H1 (cell line): ENCODE results near the gene KANSL2.
"Not testable (repeated sequence)": the region's sequence is repeated elsewhere in the genome, so short reads cannot be mapped to it uniquely, and the experiment has no call there.

Source experiments
- CEBPB ChIP-seq: IDR thresholded peaks from 2 replicates; pipeline ENCODE4 v1.6.1; 2012; ENCODE audit warnings: low read depth, low read length
- EP300 ChIP-seq, 2 experiments: IDR thresholded peaks; 1 replicate in 1 of 2; 2 replicates in 1 of 2; pipeline ENCODE4 v1.6.1; 2011 to 2012; ENCODE audit warnings: low read depth in 2 of 2, low read length in 2 of 2, mild to moderate bottlenecking in 2 of 2, borderline replicate concordance in 1 of 2, inconsistent platforms in 1 of 2, moderate library complexity in 1 of 2
- EZH2 ChIP-seq: fragments of 200-600 bp; sonication (generic); IDR thresholded peaks from 2 replicates; pipeline ENCODE4 v1.7.1; 2012; ENCODE audit warnings: low read depth, mild to moderate bottlenecking, moderate library complexity, low read length, inconsistent platforms; ENCODE audit not compliant: severe bottlenecking
- POLR2A ChIP-seq, 2 experiments: IDR thresholded peaks; 1 replicate in 1 of 2; 2 replicates in 1 of 2; pipeline ENCODE4 v1.6.1; 2011; ENCODE audit warnings: low read depth in 2 of 2, low read length in 2 of 2, mild to moderate bottlenecking in 2 of 2; ENCODE audit errors: control extremely low read depth in 1 of 2
- RAD21 ChIP-seq, 2 experiments: IDR thresholded peaks in 1 of 2; conservative IDR thresholded peaks in 1 of 2; 2 replicates each; pipeline ENCODE4 v1.6.1; 2011; ENCODE audit warnings: low read depth in 2 of 2, low read length in 2 of 2, improper control_type of control experiment in 1 of 2, inconsistent platforms in 1 of 2, mild to moderate bottlenecking in 1 of 2, moderate library complexity in 1 of 2
- TF ChIP-seq, protein P1 (sequence below), 3 experiments: IDR thresholded peaks; 1 replicate in 2 of 3; 2 replicates in 1 of 3; pipeline versions ENCODE4 v1.5.1 to v1.6.1; 2011; ENCODE audit warnings: low read length in 3 of 3, mild to moderate bottlenecking in 3 of 3, inconsistent platforms in 2 of 3, low read depth in 1 of 3, moderate library complexity in 1 of 3; ENCODE audit not compliant: insufficient read depth in 1 of 3; ENCODE audit errors: control extremely low read depth in 1 of 3
- TF ChIP-seq, protein P2 (sequence below): IDR thresholded peaks from 2 replicates; pipeline ENCODE4 v1.6.1; 2012; ENCODE audit warnings: inconsistent platforms

DNA sequence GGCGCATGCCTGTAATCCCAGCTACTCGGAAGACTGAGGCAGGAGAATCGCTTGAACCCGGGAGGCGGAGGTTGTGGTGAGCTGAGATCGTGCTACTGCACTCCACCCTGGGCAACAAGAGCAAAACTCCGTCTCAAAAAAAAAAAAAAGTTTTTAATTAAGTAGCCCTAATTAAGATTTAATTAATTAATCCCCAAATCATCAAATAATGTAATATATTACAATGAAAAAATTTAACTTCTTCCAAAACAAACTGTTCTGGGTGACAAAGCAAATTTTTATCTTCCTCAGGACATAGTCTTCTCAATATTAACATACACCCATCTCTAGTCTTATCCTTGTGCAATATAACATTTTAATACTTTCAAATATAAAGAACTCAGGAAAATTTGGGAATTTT, 16.8 kb upstream of the KANSL2 start:
- TF ChIP-seq POLR2A (IDR thresholded peaks at IDR 0.05; ENCODE audit: control extremely low read depth in 1 of 2, low read depth in 2 of 2, low read length in 2 of 2); EZH2; EP300 (IDR thresholded peaks at IDR 0.05; ENCODE audit: borderline replicate concordance in 1 of 2, low read depth in 2 of 2, low read length in 2 of 2); RAD21 (IDR thresholded peaks at IDR 0.05 in 1 of 2, conservative IDR thresholded peaks at IDR 0.05 in 1 of 2; ENCODE audit: low read depth in 2 of 2, low read length in 2 of 2); CEBPB: not testable (repeated sequence)
- TF ChIP-seq, protein P1, sequence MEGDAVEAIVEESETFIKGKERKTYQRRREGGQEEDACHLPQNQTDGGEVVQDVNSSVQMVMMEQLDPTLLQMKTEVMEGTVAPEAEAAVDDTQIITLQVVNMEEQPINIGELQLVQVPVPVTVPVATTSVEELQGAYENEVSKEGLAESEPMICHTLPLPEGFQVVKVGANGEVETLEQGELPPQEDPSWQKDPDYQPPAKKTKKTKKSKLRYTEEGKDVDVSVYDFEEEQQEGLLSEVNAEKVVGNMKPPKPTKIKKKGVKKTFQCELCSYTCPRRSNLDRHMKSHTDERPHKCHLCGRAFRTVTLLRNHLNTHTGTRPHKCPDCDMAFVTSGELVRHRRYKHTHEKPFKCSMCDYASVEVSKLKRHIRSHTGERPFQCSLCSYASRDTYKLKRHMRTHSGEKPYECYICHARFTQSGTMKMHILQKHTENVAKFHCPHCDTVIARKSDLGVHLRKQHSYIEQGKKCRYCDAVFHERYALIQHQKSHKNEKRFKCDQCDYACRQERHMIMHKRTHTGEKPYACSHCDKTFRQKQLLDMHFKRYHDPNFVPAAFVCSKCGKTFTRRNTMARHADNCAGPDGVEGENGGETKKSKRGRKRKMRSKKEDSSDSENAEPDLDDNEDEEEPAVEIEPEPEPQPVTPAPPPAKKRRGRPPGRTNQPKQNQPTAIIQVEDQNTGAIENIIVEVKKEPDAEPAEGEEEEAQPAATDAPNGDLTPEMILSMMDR (IDR thresholded peaks at IDR 0.05; ENCODE audit: control extremely low read depth in 1 of 3, insufficient read depth in 1 of 3, low read depth in 1 of 3, low read length in 3 of 3): not testable (repeated sequence)
- TF ChIP-seq, protein P2, sequence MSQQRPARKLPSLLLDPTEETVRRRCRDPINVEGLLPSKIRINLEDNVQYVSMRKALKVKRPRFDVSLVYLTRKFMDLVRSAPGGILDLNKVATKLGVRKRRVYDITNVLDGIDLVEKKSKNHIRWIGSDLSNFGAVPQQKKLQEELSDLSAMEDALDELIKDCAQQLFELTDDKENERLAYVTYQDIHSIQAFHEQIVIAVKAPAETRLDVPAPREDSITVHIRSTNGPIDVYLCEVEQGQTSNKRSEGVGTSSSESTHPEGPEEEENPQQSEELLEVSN: not testable (repeated sequence)
